Progenitor cell of endocrine pancreas (in vitro differentiated cells): ENCODE measurements around the gene JUP. TPM values are rescaled to one million over a fixed set of nuclear protein-coding genes. Genes with fewer than 3 reads are reported as not detected.

ENCODE experiments used
- DNase-seq: peaks from one replicate; pipeline ENCODE4 v3.0.0; 2021; ENCODE audit warnings: low spot score; ENCODE audit not compliant: unreplicated experiment
- H3K27ac Mint-ChIP-seq: 2 replicates; pipeline ENCODE4 v1.8.0; 2021; ENCODE audit warnings: mild to moderate bottlenecking, moderate library complexity, mixed read lengths
- H3K27me3 Mint-ChIP-seq: 2 replicates; pipeline ENCODE4 v1.8.0; 2021; ENCODE audit warnings: mixed read lengths
- H3K36me3 Mint-ChIP-seq: 2 replicates; pipeline ENCODE4 v1.8.0; 2022; ENCODE audit warnings: mixed read lengths; ENCODE audit not compliant: insufficient read depth
- H3K4me1 Mint-ChIP-seq: 2 replicates; pipeline ENCODE4 v1.8.0; 2021; ENCODE audit warnings: low read depth, mixed read lengths
- H3K4me3 Mint-ChIP-seq: 2 replicates; pipeline ENCODE4 v1.8.0; 2021; ENCODE audit warnings: low read depth, mild to moderate bottlenecking, moderate library complexity, mixed read lengths
- H3K9me3 Mint-ChIP-seq: 2 replicates; pipeline ENCODE4 v1.8.0; 2021; ENCODE audit warnings: low read depth, mixed read lengths
- total RNA-seq: library from RNA; stranded (reverse); gene quantifications from 2 replicates; pipeline ENCODE4 v1.2.1, GENCODE V29; 2021
- TF ChIP-seq, protein P1 (sequence below): fragments of 200-600 bp; sonication (generic); IDR thresholded peaks from one replicate; pipeline ENCODE4 v1.5.0; 2021; ENCODE audit warnings: antibody characterized with exemption, mild to moderate bottlenecking; ENCODE audit not compliant: unreplicated experiment

JUP gene
- total RNA-seq, 1 donor from 2014 or later = 195 TPM

GRCh38 chr17:41766135-41766534, 20.4 kb downstream of the JUP start:
- H3K27me3 Mint-ChIP-seq = no peaks in the 10 kb centered on the region
- H3K4me3 Mint-ChIP-seq = no peak overlapping the region
- peak overlapping the region; percentile 91 for H3K27ac Mint-ChIP-seq
- H3K9me3 Mint-ChIP-seq = no peaks in the 10 kb centered on the region
- H3K4me1 Mint-ChIP-seq = no peaks in the 10 kb centered on the region
- H3K36me3 Mint-ChIP-seq = peaks cover 30% of the 10 kb centered on the region
- TF ChIP-seq, protein P1, sequence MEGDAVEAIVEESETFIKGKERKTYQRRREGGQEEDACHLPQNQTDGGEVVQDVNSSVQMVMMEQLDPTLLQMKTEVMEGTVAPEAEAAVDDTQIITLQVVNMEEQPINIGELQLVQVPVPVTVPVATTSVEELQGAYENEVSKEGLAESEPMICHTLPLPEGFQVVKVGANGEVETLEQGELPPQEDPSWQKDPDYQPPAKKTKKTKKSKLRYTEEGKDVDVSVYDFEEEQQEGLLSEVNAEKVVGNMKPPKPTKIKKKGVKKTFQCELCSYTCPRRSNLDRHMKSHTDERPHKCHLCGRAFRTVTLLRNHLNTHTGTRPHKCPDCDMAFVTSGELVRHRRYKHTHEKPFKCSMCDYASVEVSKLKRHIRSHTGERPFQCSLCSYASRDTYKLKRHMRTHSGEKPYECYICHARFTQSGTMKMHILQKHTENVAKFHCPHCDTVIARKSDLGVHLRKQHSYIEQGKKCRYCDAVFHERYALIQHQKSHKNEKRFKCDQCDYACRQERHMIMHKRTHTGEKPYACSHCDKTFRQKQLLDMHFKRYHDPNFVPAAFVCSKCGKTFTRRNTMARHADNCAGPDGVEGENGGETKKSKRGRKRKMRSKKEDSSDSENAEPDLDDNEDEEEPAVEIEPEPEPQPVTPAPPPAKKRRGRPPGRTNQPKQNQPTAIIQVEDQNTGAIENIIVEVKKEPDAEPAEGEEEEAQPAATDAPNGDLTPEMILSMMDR = no peak
- DNase-seq = no peak

GRCh38 chr17:41763327-41763726, 23.2 kb downstream of the JUP start:
- H3K4me1 Mint-ChIP-seq = no peaks in the 10 kb centered on the region
- TF ChIP-seq, protein P1 = no peak
- H3K9me3 Mint-ChIP-seq = no peaks in the 10 kb centered on the region
- H3K36me3 Mint-ChIP-seq = peaks cover 33% of the 10 kb centered on the region
- H3K27ac Mint-ChIP-seq = peak overlapping the region; percentile 17
- no peak for DNase-seq
- H3K27me3 Mint-ChIP-seq = no peaks in the 10 kb centered on the region
- H3K4me3 Mint-ChIP-seq = no peak overlapping the region

DNA sequence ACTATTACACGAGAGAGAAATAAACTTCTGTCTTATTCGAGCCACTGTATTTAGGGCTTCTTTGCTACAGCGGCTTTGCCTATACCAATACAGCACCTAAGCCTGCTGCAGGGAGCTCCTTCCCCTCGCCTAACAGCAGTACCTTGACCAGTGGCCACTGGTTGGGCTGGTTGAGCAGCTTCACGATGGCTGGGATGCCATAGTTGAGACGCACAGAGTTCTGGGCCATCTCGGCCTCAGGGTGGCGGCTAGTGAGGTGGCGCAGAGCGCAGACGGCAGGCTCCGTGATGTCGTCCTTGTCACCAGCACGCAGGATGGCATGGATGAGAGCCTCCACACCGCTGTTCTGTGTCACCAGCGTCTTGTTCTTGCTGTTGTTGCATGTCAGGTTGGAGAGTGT, 23.7 kb downstream of the JUP start:
- no peak for DNase-seq
- peak overlapping the region; percentile 17 for H3K27ac Mint-ChIP-seq
- TF ChIP-seq, protein P1 = no peak
- no peaks in the 10 kb centered on the region for H3K27me3 Mint-ChIP-seq
- H3K9me3 Mint-ChIP-seq = no peaks in the 10 kb centered on the region
- H3K4me1 Mint-ChIP-seq = no peaks in the 10 kb centered on the region
- no peak overlapping the region for H3K4me3 Mint-ChIP-seq
- peaks cover 37% of the 10 kb centered on the region for H3K36me3 Mint-ChIP-seq

DNA sequence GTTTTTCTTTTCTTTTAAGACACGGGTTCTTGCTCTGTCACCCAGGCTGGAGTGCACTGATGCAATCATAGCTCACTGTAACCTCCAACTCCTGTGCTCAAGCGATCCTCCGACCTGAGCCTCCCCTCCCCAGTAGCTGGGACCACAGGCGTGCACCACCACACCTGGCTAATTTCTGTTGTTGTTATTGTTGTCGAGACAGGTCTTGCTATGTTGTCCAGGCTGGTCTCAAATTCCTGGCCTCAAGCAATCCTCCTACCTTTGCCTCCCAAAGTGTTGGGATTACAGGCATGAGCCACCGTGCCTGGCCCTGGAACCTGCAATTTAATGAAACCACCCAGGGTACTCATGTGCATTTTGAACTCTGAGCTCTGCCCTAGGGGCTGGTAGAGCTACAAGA, 24.1 kb downstream of the JUP start:
- no peaks in the 10 kb centered on the region for H3K27me3 Mint-ChIP-seq
- peak overlapping the region; percentile 37 for H3K27ac Mint-ChIP-seq
- no peaks in the 10 kb centered on the region for H3K9me3 Mint-ChIP-seq
- no peaks in the 10 kb centered on the region for H3K4me1 Mint-ChIP-seq
- DNase-seq = no peak
- no peak overlapping the region for H3K4me3 Mint-ChIP-seq
- TF ChIP-seq, protein P1 = no peak
- H3K36me3 Mint-ChIP-seq = peaks cover 34% of the 10 kb centered on the region

- peaks cover 36% of the 10 kb centered on the region for H3K36me3 Mint-ChIP-seq
These were observed 25.6 kb downstream of the JUP start for GRCh38 chr17:41760878-41761277.

More at GRCh38 chr17:41760878-41761277, 25.6 kb downstream of the JUP start:
- Mint-ChIP-seq H3K27me3 (no peaks in the 10 kb centered on the region), H3K27ac (no peak overlapping the region), H3K4me1 (no peaks in the 10 kb centered on the region), H3K9me3 (no peaks in the 10 kb centered on the region), H3K4me3 (no peak overlapping the region)
- DNase-seq = no peak
- TF ChIP-seq, protein P1 = no peak
